Parathyroid adenoma (tissue), 2 donors: ENCODE results near the gene TMEM179.

Experiments
- H2AFZ ChIP-seq: fragments of 300-600 bp; sonication (generic); one replicate; pipeline ENCODE4 v1.7.0; 2017; ENCODE audit warnings: antibody characterized with exemption, mild to moderate bottlenecking
- H3K27ac ChIP-seq: fragments of 300-600 bp; sonication (generic); one replicate; pipeline ENCODE4 v1.7.0; 2017
- H3K27me3 ChIP-seq: fragments of 300-600 bp; sonication (generic); one replicate; pipeline ENCODE4 v1.7.0; 2017; ENCODE audit warnings: low read length; ENCODE audit not compliant: control insufficient read depth, insufficient read depth
- H3K36me3 ChIP-seq: fragments of 300-600 bp; sonication (generic); one replicate; pipeline ENCODE4 v1.7.0; 2017; ENCODE audit warnings: low read length; ENCODE audit not compliant: control insufficient read depth, insufficient read depth
- H3K4me1 ChIP-seq: fragments of 300-600 bp; sonication (generic); one replicate; pipeline ENCODE4 v1.7.0; 2017; ENCODE audit warnings: control low read depth
- H3K4me2 ChIP-seq: fragments of 300-600 bp; sonication (generic); one replicate; pipeline ENCODE4 v1.7.0; 2017; ENCODE audit warnings: low read length
- H3K4me3 ChIP-seq: fragments of 300-600 bp; sonication (generic); one replicate; pipeline ENCODE4 v1.7.0; 2017; ENCODE audit warnings: low read depth, low read length
- H3K79me2 ChIP-seq: fragments of 300-600 bp; sonication (generic); one replicate; pipeline ENCODE4 v1.7.0; 2017; ENCODE audit warnings: control low read depth
- H3K9ac ChIP-seq: fragments of 300-600 bp; sonication (generic); one replicate; pipeline ENCODE4 v1.7.0; 2017; ENCODE audit warnings: mild to moderate bottlenecking
- H3K9me3 ChIP-seq: fragments of 300-600 bp; sonication (generic); one replicate; pipeline ENCODE4 v1.7.0; 2017; ENCODE audit warnings: low read length; ENCODE audit not compliant: control insufficient read depth
- TF ChIP-seq, protein P1 (sequence below): fragments of 300-600 bp; sonication (generic); IDR thresholded peaks from one replicate; pipeline ENCODE4 v1.7.0; 2017; ENCODE audit warnings: antibody characterized with exemption, mild to moderate bottlenecking
- donor health status: primary hyperparathyroidism.

Gene TMEM179

DNA sequence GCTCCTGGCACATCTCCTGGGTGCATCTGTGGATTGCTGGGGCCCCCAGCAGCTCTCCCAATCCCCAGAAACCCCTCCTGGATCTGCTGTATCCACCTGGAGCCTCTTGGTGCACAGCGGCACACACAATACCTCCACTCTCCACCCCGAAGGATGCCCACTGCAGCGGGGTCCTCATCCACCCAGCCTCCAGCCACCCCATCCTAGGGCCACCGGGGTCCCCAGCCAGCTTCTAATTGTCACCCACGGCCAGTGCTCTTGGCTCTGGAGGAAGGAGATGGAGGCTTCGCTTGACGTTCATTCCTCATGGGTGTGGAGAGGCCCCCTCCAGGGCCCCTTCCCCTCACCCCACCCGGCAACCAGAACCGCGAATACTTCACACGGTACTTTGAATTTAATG is 31.6 kb upstream of the TMEM179 start:
- TF ChIP-seq, protein P1, sequence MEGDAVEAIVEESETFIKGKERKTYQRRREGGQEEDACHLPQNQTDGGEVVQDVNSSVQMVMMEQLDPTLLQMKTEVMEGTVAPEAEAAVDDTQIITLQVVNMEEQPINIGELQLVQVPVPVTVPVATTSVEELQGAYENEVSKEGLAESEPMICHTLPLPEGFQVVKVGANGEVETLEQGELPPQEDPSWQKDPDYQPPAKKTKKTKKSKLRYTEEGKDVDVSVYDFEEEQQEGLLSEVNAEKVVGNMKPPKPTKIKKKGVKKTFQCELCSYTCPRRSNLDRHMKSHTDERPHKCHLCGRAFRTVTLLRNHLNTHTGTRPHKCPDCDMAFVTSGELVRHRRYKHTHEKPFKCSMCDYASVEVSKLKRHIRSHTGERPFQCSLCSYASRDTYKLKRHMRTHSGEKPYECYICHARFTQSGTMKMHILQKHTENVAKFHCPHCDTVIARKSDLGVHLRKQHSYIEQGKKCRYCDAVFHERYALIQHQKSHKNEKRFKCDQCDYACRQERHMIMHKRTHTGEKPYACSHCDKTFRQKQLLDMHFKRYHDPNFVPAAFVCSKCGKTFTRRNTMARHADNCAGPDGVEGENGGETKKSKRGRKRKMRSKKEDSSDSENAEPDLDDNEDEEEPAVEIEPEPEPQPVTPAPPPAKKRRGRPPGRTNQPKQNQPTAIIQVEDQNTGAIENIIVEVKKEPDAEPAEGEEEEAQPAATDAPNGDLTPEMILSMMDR: no peak
- Histone ChIP-seq H2AFZ (no peak overlapping the region), H3K4me3 (no peak overlapping the region), H3K4me2 (no peak overlapping the region), H3K79me2 (no peaks in the 10 kb centered on the region), H3K36me3 (no peaks in the 10 kb centered on the region), H3K9me3 (no peaks in the 10 kb centered on the region), H3K27ac (no peak overlapping the region), H3K9ac (no peak overlapping the region), H3K4me1 (no peaks in the 10 kb centered on the region), H3K27me3 (no peaks in the 10 kb centered on the region)

DNA sequence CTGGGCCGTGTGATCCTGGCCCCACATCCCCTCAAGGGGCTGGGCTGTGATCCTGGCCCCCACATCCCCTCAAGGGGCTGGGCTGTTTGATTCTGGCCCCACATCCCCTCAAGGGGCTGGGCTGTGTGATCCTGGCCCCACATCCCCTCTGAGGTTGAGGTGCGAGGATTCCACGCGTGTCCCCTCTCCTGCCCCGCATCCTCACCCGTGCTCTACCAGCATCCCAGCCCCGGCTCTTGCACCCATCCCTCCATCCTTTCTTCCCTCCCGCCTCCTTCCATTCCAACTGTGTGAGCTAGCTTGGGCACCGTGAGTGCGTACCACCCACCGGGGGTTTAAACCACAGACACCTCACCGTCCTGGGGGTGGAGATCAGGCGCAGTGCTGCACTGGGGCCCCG is 31.1 kb upstream of the TMEM179 start:
- Histone ChIP-seq H3K27ac (no peak overlapping the region), H3K36me3 (no peaks in the 10 kb centered on the region), H3K4me1 (no peaks in the 10 kb centered on the region), H2AFZ (no peak overlapping the region), H3K4me2 (no peak overlapping the region), H3K9me3 (no peaks in the 10 kb centered on the region), H3K9ac (no peak overlapping the region), H3K79me2 (no peaks in the 10 kb centered on the region), H3K27me3 (no peaks in the 10 kb centered on the region), H3K4me3 (no peak overlapping the region)
- TF ChIP-seq, protein P1: no peak

- Histone ChIP-seq H3K79me2 (no peaks in the 10 kb centered on the region), H3K4me1 (no peaks in the 10 kb centered on the region), H3K27ac (no peak overlapping the region), H3K9ac (no peak overlapping the region), H3K4me2 (no peak overlapping the region), H3K36me3 (no peaks in the 10 kb centered on the region), H2AFZ (no peak overlapping the region), H3K27me3 (no peaks in the 10 kb centered on the region), H3K4me3 (no peak overlapping the region), H3K9me3 (no peaks in the 10 kb centered on the region)
- TF ChIP-seq, protein P1: no peak
Measured at GRCh38 chr14:104634886-104635570, 30.5 kb upstream of the TMEM179 start.

DNA sequence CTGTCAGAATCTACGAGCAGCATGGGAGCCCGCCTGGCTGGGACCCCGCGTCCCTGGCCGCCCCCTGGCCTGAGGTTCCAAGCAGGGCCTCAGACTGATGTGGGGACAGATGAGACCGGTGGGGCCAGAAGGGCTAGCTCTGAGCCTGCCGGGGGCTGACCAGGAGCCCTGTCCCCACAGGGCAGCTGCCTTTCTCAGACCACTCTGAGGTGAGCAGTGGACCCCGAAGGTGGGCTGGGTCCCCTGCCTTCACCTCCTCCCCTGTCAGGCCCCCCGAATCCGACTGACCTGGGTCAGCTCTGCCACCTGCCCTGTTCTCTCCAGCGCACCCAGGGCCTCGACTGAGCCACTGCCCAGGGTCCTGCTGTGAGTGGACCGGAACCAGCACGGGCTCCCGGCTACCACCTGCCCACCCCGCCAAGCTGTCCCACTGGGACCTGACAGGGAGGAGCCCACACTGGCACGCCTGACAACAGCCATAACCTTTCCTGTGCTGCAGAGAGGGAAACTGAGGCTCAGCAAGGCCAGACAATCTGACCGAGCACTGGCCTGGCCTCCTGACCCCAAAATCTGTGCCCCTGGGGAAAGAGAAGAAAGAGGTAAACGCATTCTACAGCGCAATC is 29.7 kb upstream of the TMEM179 start:
- Histone ChIP-seq H3K9ac (no peak overlapping the region), H3K4me1 (no peaks in the 10 kb centered on the region), H3K79me2 (no peaks in the 10 kb centered on the region), H3K27me3 (no peaks in the 10 kb centered on the region), H2AFZ (no peak overlapping the region), H3K27ac (no peak overlapping the region), H3K9me3 (no peaks in the 10 kb centered on the region), H3K36me3 (no peaks in the 10 kb centered on the region), H3K4me2 (no peak overlapping the region), H3K4me3 (no peak overlapping the region)
- TF ChIP-seq, protein P1: no peak
